Chondrocyte (in vitro differentiated cells): ENCODE measurements around the gene CAPN8. TPM values are rescaled to one million over a fixed set of nuclear protein-coding genes. Genes with fewer than 3 reads are reported as not detected.

Experiments
- DNase-seq: peaks from one replicate; pipeline ENCODE4 v3.0.0; 2021; ENCODE audit warnings: mixed read lengths, low spot score
- H3K27ac Mint-ChIP-seq: one replicate; pipeline ENCODE4 v1.8.0; 2021; ENCODE audit warnings: mild to moderate bottlenecking, moderate library complexity, mixed read lengths; ENCODE audit not compliant: unreplicated experiment
- H3K27me3 Mint-ChIP-seq: 2 replicates; pipeline ENCODE4 v1.8.0; 2021; ENCODE audit warnings: low read depth, mixed read lengths
- H3K36me3 Mint-ChIP-seq: 2 replicates; pipeline ENCODE4 v1.8.0; 2021; ENCODE audit warnings: low read depth, mixed read lengths
- H3K4me1 Mint-ChIP-seq: 2 replicates; pipeline ENCODE4 v1.8.0; 2021; ENCODE audit warnings: low read depth, mild to moderate bottlenecking, mixed read lengths
- H3K4me3 Mint-ChIP-seq: one replicate; pipeline ENCODE4 v1.8.0; 2021; ENCODE audit warnings: mild to moderate bottlenecking, moderate library complexity, mixed read lengths; ENCODE audit not compliant: unreplicated experiment
- H3K9me3 Mint-ChIP-seq: 2 replicates; pipeline ENCODE4 v1.8.0; 2021; ENCODE audit warnings: low read depth, mixed read lengths
- total RNA-seq: library from RNA; stranded (reverse); gene quantifications from 3 replicates; pipeline ENCODE4 v1.2.1, GENCODE V29; 2021
- TF ChIP-seq, protein P1 (sequence below): fragments of 200-600 bp; sonication (generic); IDR thresholded peaks from 2 replicates; pipeline ENCODE4 v1.5.0; 2021; ENCODE audit warnings: antibody characterized with exemption, mild to moderate bottlenecking, moderate library complexity

CAPN8 gene
- total RNA-seq, 1 donor from 2014 or later = not detected

DNA sequence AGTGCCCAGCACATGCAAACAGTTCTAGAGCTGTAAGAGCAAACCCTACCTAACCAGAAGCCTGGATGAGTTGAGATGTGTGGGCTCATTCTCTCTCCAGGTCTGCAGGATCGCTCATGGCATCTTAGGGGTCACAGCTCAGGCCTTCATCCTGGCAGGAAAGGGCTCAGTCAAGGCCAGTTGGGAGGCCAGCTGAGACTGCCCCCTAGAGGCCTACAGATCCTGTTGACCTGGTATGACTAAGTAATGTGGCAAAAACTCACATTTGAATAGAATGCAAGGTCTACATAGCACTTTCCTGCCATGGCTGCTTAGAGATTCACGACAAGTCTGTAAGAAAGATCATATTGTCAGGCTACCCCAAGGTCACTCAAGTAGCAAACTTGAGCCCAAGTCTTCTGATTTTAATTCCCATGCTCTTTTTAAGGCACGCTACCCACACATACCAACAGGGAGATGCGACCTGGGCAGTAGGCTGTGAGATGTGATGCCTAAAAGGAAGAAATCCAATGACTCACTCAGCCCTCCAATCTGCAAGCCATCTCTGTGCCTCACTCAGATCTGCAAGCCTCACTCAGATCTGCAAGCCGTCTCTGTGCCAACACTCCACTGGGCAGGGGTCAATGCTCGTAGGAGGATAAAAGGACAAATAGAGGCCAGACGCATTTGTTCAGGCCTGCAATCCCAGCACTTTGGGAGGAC is 5.1 kb upstream of the CAPN8 start:
- peaks cover 16% of the 10 kb centered on the region for H3K27me3 Mint-ChIP-seq

DNA sequence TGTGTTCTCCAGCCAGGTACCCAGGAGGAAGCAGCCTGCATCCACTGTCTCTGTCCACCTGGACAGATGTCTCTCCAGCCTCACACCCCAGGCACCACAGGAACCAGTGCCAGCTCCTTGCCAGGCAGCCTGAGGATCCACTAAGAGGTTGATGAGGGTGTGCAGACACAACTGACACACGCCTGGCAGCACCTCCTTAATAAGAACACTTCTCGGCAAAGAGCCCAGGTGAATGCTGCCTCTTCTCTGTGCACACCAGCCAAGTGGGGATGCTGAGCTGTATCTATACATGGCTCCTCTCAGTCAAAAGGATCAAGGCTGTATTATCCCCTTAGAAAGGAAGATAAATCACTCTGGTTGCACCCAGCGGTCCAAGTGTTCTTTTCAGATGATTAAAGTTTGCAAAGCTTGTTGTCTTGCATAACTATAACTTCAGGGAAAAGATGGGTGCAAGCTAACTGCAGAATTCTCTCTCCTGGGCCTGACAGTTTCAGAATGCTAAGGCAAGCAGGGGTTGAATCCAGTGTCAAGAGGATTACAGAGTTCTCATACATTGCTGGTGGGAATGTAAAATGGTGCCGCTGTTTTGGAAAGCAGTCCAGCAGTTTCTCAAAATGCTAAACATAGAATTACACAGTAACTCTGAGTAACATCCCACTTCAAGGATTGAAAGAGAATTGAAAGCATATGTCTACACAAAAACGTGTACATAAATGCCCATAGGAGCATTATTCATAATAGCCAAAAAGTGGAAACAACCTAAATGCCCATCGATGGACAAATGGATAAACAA is 3.7 kb upstream of the CAPN8 start:
- H3K4me1 Mint-ChIP-seq = no peaks in the 10 kb centered on the region
- H3K36me3 Mint-ChIP-seq = no peaks in the 10 kb centered on the region
- no peak overlapping the region for H3K4me3 Mint-ChIP-seq
- H3K27me3 Mint-ChIP-seq = peaks cover 17% of the 10 kb centered on the region
- no peaks in the 10 kb centered on the region for H3K9me3 Mint-ChIP-seq
- TF ChIP-seq, protein P1, sequence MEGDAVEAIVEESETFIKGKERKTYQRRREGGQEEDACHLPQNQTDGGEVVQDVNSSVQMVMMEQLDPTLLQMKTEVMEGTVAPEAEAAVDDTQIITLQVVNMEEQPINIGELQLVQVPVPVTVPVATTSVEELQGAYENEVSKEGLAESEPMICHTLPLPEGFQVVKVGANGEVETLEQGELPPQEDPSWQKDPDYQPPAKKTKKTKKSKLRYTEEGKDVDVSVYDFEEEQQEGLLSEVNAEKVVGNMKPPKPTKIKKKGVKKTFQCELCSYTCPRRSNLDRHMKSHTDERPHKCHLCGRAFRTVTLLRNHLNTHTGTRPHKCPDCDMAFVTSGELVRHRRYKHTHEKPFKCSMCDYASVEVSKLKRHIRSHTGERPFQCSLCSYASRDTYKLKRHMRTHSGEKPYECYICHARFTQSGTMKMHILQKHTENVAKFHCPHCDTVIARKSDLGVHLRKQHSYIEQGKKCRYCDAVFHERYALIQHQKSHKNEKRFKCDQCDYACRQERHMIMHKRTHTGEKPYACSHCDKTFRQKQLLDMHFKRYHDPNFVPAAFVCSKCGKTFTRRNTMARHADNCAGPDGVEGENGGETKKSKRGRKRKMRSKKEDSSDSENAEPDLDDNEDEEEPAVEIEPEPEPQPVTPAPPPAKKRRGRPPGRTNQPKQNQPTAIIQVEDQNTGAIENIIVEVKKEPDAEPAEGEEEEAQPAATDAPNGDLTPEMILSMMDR = no peak
- DNase-seq = no peak
- H3K27ac Mint-ChIP-seq = no peak overlapping the region

More for the DNA sequence above, 5.1 kb upstream of the CAPN8 start:
- DNase-seq = no peak
- TF ChIP-seq, protein P1 = peak; percentile 61
- peaks cover 4% of the 10 kb centered on the region for H3K36me3 Mint-ChIP-seq
- no peak overlapping the region for H3K27ac Mint-ChIP-seq
- H3K9me3 Mint-ChIP-seq = peaks cover 6% of the 10 kb centered on the region
- H3K4me3 Mint-ChIP-seq = no peak overlapping the region
- H3K4me1 Mint-ChIP-seq = no peaks in the 10 kb centered on the region

DNA sequence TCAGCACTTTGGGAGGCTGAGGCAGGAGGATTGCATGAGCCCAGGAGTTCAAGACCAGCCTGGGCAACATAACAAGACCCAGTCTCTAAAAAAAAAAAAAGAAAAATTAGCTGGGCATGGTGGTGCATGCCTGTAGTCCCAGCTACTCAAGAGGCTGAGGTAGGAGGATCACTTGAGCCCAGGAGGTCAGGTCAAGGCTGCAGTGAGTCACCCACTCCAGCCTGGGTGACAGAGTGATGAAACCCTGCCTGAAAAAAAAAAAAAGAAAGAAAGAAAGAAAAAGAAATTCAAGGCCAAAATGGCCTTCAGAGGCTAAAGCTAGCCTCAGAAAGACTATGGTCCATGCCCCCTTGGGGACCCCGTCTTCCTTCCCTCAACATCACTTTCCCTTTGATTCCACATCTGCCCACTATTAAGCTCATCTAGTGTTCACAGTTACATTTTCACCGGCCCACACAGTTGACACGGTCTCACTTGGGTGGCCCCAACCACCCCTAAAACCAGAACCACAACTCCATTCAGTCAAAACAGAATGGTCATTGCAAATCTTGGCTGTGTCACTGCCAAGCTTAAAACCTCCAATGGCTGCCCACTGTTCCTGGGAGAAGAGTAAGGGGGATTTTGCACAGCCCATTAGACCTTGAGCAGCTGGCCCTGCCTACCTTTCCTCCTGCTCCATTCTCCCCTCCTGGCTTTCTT is 2.1 kb upstream of the CAPN8 start:
- H3K36me3 Mint-ChIP-seq = no peaks in the 10 kb centered on the region
- TF ChIP-seq, protein P1 = no peak

DNA sequence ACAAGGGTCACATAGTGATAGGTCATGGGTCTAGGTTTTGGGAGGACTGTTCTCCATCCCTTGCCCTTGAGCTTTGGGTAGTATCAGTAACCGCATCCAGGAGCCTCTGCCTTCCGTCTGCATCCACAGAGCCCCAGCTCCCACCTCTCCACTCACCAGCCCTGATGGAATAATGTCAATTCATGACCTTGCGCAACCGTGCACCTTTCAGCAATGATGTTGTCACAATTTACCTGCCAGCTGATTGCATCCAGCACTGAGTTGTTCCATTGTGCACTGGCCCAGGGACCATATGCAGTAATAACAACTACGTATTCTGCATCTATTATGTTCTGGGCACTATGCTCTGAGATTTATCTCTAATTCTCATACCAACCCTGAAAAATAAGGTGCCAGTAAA is 1.4 kb downstream of the CAPN8 start:
- no peaks in the 10 kb centered on the region for H3K36me3 Mint-ChIP-seq
- DNase-seq = no peak
- TF ChIP-seq, protein P1 = no peak
- no peak overlapping the region for H3K27ac Mint-ChIP-seq
- no peak overlapping the region for H3K4me3 Mint-ChIP-seq
- no peaks in the 10 kb centered on the region for H3K4me1 Mint-ChIP-seq
- H3K27me3 Mint-ChIP-seq = peaks cover 46% of the 10 kb centered on the region
- H3K9me3 Mint-ChIP-seq = no peaks in the 10 kb centered on the region

More for the DNA sequence above, 2.1 kb upstream of the CAPN8 start:
- no peaks in the 10 kb centered on the region for H3K4me1 Mint-ChIP-seq
- no peak for DNase-seq
- H3K27ac Mint-ChIP-seq = no peak overlapping the region
- no peak overlapping the region for H3K4me3 Mint-ChIP-seq
- peaks cover 29% of the 10 kb centered on the region for H3K27me3 Mint-ChIP-seq
- H3K9me3 Mint-ChIP-seq = no peaks in the 10 kb centered on the region

DNA sequence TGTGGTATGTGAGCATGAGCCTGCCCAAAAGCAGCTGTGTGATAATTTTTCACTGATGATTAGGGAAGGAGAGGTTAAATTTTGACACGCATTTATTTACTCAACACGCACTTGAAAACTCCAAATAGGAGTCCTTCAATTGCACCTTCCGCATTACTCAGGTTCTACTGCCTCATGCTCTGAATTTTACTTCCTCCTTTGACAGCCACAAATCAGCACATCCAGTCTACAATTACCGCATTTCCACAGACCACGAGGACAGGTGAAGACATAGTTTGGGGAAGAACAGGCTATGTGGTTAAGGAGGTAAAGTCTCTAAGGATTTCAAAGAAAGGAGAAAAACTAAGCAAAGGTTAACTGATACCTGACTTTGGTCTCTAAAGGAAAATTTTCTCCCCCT is 2.6 kb downstream of the CAPN8 start:
- H3K27me3 Mint-ChIP-seq = peaks cover 37% of the 10 kb centered on the region
- H3K27ac Mint-ChIP-seq = no peak overlapping the region
- H3K9me3 Mint-ChIP-seq = no peaks in the 10 kb centered on the region
- no peak overlapping the region for H3K4me3 Mint-ChIP-seq
- DNase-seq = no peak
- TF ChIP-seq, protein P1 = no peak
- no peaks in the 10 kb centered on the region for H3K4me1 Mint-ChIP-seq
- no peaks in the 10 kb centered on the region for H3K36me3 Mint-ChIP-seq
